HL-60/S4 treated with retinoic acid at 250 ng/mL for 4 days and 3 days (cell line): Measurements from ENCODE around the gene POGK.

Source experiments
- in situ Hi-C: fragments of 300-500 bp; cut with MboI; formaldehyde crosslinking; loops from 2 replicates; pipeline ENCODE4 v1.7.0; 2022; ENCODE audit warnings: low sequenced_read_pairs

POGK gene

DNA sequence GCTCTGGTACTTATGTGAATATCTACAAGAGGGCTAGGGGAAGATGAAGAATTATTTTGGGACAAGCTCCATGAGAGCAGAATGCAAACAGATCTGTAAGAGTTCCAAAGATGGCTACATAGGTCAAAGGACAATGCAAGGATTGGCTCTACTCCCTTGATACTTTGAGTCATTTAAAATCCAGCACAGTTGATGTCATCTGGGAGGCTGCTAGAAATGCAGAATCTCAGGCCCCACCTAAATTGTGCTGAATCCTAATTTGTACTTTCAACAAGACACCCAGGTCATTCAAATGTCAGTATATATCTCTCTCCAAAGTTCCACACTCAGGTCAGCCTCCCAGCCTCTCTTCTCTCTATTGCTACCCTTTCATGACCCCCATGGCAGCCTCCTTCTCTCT is 60.5 kb downstream of the POGK start:
- in situ Hi-C loops = loop anchor here (25.0 kb wide), 1 partner anchor 538 kb away; no protein-coding TSS in a partner anchor

GRCh38 chr1:166900987-166901386 is 61.7 kb downstream of the POGK start:
- in situ Hi-C loops = loop anchor here (25.0 kb wide), 1 partner anchor 536 kb away; no protein-coding TSS in a partner anchor

- in situ Hi-C loops = loop anchor here (25.0 kb wide), 1 partner anchor 535 kb away; no protein-coding TSS in a partner anchor
Measured at GRCh38 chr1:166902279-166902678, 63.0 kb downstream of the POGK start.

DNA sequence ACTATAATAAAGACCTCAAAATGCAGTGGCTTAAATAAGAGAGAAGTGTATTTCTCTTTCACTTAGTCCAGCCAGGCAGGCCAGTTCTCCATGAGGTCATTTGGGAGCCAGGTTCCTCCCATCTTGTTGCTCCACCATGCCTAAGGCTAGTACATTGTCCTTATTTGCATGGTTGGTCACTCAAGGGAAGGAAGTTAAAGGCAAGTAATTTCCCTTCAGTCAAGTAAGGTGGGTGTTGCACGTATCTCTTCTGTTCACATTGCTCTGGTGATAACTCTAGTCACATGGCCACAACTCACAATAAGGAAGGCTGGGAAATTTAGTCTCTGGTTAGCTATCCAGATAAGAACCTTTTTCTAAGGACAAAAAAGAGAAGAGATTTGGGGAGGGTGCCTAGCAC is 64.0 kb downstream of the POGK start:
- in situ Hi-C loops = loop anchor here (25.0 kb wide), 1 partner anchor 534 kb away; no protein-coding TSS in a partner anchor

GRCh38 chr1:166905136-166905535 is 65.9 kb downstream of the POGK start:
- in situ Hi-C loops = loop anchor here (25.0 kb wide), 1 partner anchor 532 kb away; no protein-coding TSS in a partner anchor

DNA sequence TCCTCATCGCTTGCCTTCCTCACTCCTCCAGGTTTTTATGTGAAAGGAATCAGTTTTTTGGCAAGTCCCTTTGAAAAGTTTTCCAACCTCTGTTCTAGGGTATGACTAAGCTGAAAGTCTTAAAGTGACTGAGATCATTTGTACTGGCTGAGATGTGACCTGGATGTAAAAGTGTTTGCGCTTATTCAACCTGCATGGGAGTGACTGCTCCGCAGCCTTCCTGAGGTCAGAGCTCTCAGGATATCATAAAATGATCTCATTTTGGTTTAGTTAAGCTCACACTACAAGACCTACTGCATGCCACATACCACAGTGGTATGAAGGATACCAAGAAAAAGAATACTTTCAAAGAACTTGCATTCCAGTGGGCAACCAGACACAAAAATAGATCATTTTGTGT is 66.6 kb downstream of the POGK start:
- in situ Hi-C loops = loop anchor here (25.0 kb wide), 1 partner anchor 531 kb away; no protein-coding TSS in a partner anchor
